Transverse colon (tissue), 4 donors: ENCODE data around the gene UBE4B. TPM values are rescaled to one million over a fixed set of nuclear protein-coding genes. Genes with fewer than 3 reads are reported as not detected.

Experiments
- DNase-seq: peaks from one replicate; pipeline ENCODE4 v3.0.0-alpha.2; 2019
- H3K27ac ChIP-seq, 4 donors: fragments of 200-600 bp; sonication (generic); 2 replicates each; pipeline ENCODE4 v1.5.1; 2016 to 2018; ENCODE audit warnings: inconsistent platforms in 4 of 4
- H3K27me3 ChIP-seq: fragments of 200-600 bp; sonication (generic); 2 replicates; pipeline ENCODE4 v1.5.1; 2017; ENCODE audit warnings: inconsistent platforms
- H3K36me3 ChIP-seq, 4 donors: fragments of 200-600 bp; sonication (generic); 2 replicates each; pipeline ENCODE4 v1.5.1; 2017 to 2019; ENCODE audit warnings: inconsistent platforms in 4 of 4
- H3K4me1 ChIP-seq, 4 donors: fragments of 200-600 bp; sonication (generic); 2 replicates each; pipeline ENCODE4 v1.5.1; 2017 to 2020; ENCODE audit warnings: inconsistent platforms in 4 of 4
- H3K4me3 ChIP-seq, 4 donors: fragments of 200-600 bp; sonication (generic); 1 replicate in 1 of 4; 2 replicates in 3 of 4; pipeline versions ENCODE4 v1.5.1 to v1.6.1; 2017 to 2019; ENCODE audit warnings: inconsistent platforms in 4 of 4
- H3K9me3 ChIP-seq, 2 donors: fragments of 200-600 bp; sonication (generic); 2 replicates each; pipeline ENCODE4 v1.5.1; 2017 to 2019; ENCODE audit warnings: inconsistent platforms in 2 of 2
- EP300 ChIP-seq: sonication (generic); formaldehyde crosslinking; IDR thresholded peaks from one replicate; pipeline ENCODE4 v1.6.1; 2017; ENCODE audit warnings: antibody characterized with exemption, low read depth
- POLR2A ChIP-seq: fragments of 450-650 bp; IDR thresholded peaks from one replicate; pipeline ENCODE4 v1.6.1; 2016; ENCODE audit warnings: antibody characterized with exemption, mild to moderate bottlenecking, moderate library complexity
- POLR2AphosphoS5 ChIP-seq, 3 donors: sonication (generic); formaldehyde crosslinking; IDR thresholded peaks; one replicate each; pipeline ENCODE4 v1.6.1; 2016; ENCODE audit warnings: antibody characterized with exemption in 3 of 3
- WGBS, 2 donors: methylation state at CpG; one replicate each; pipeline ENCODE4 v1.1.5; 2018; ENCODE audit warnings: low coverage in 1 of 2; 5-methylcytosine and 5-hydroxymethylcytosine counted together
- in situ Hi-C, 4 donors: fragments of 200-750 bp; cut with MboI; loops; one replicate each; pipeline versions ENCODE4 v1.15.0 to v1.15.1; 2017; ENCODE audit warnings: low sequenced_read_pairs in 3 of 4, low pct_ligation_motif_present in 1 of 4, low pct_unique_long_range_greater_than_20kb in 1 of 4
- intact Hi-C: fragments of 100-400 bp; cut with DNase I; formaldehyde crosslinking; loops from one replicate; pipeline ENCODE4 v1.15.1; 2023; ENCODE audit warnings: low total_unique reads
- total RNA-seq, 4 donors: library from RNA; depleted of rRNA; stranded (reverse); fragments of >200 nt; gene quantifications; one replicate each; pipeline ENCODE4 v1.1.0, GENCODE V29; 2016
- TF ChIP-seq, protein P1 (sequence below), 5 experiments: fragments of 200-600 bp in 3 of 5; fragments of 450-650 bp in 2 of 5; sonication (generic) in 3 of 5; IDR thresholded peaks; 1 replicate in 2 of 5; 2 replicates in 3 of 5; pipeline ENCODE4 v1.5.1; 2016 to 2017; ENCODE audit warnings: antibody characterized with exemption in 5 of 5, inconsistent platforms in 3 of 5, mild to moderate bottlenecking in 2 of 5, moderate library complexity in 1 of 5

Gene UBE4B
- total RNA-seq, 4 donors from 2014 or later = 35.1 to 145 (median 78.7) TPM

DNA sequence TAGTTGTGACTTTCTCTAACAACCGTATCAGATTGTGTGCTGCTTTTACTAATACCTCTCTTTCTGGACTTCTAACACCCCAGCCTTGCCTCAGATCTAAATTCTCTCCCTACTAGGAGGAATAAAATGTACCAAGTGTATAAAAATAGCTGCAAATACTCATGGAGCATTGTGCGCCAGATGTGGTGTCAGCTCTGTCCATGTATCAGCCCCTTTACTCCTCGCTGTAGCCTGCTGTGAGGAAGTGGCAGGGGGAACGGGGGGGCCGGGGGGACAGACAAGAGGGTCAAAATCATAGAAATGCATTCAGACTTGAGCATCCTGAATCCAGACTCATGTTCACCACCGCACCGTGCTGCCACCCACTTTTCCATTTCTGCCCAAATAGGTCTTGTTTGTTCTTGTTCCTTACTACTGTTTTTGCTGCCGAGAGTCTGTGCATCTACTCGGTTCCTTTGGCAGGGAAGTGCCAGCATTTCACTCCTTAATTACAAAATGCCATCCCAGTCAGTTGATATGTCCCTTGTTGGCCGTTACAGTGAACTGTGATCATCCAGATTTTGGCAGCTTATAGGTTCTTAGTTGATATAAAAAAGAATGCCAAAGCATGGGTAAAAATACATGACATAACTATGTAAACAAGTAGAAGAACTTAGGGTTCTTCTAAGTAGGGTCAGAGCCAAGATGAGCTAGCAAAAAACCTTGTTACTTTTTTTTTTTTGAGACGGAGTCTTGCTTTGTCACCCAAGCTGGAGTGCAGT is 76.4 kb downstream of the UBE4B start:
- intact Hi-C loops = no loop called here
- no peak overlapping the region for H3K4me3 ChIP-seq
- H3K27ac ChIP-seq = peak overlapping the region; percentile 33 to 76 (median 74)

GRCh38 chr1:10113501-10113900 is 80.7 kb downstream of the UBE4B start:
- TF ChIP-seq POLR2A (no peak), EP300 (no peak), POLR2AphosphoS5 (IDR thresholded peaks at IDR 0.05) (no peak)
- TF ChIP-seq, protein P1, sequence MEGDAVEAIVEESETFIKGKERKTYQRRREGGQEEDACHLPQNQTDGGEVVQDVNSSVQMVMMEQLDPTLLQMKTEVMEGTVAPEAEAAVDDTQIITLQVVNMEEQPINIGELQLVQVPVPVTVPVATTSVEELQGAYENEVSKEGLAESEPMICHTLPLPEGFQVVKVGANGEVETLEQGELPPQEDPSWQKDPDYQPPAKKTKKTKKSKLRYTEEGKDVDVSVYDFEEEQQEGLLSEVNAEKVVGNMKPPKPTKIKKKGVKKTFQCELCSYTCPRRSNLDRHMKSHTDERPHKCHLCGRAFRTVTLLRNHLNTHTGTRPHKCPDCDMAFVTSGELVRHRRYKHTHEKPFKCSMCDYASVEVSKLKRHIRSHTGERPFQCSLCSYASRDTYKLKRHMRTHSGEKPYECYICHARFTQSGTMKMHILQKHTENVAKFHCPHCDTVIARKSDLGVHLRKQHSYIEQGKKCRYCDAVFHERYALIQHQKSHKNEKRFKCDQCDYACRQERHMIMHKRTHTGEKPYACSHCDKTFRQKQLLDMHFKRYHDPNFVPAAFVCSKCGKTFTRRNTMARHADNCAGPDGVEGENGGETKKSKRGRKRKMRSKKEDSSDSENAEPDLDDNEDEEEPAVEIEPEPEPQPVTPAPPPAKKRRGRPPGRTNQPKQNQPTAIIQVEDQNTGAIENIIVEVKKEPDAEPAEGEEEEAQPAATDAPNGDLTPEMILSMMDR (IDR thresholded peaks at IDR 0.05) = no peak
- H3K36me3 ChIP-seq = no peaks in the 10 kb centered on the region
- no peaks in the 10 kb centered on the region for H3K9me3 ChIP-seq
- intact Hi-C loops = no loop called here
- peaks cover 0 to 4% (median 2%) of the 10 kb centered on the region in 4 donors for H3K4me1 ChIP-seq
- in situ Hi-C loops = no loop called here
- no peak overlapping the region for H3K4me3 ChIP-seq
- 95 to 97% methylated on average over 2 to 12 of the region's 12 CpGs for WGBS, 2 donors
- no peaks in the 10 kb centered on the region for H3K27me3 ChIP-seq
- no peak overlapping the region for H3K27ac ChIP-seq
- DNase-seq = no peak

More for the DNA sequence above, 76.4 kb downstream of the UBE4B start:
- Histone ChIP-seq H3K36me3 (peaks cover 0 to 19% (median 4%) of the 10 kb centered on the region in 4 donors), H3K4me1 (peaks cover 0 to 25% (median 15%) of the 10 kb centered on the region in 4 donors), H3K9me3 (no peaks in the 10 kb centered on the region), H3K27me3 (no peaks in the 10 kb centered on the region)
- in situ Hi-C loops = no loop called here
- TF ChIP-seq, protein P1 (IDR thresholded peaks at IDR 0.05) = no peak
- TF ChIP-seq POLR2AphosphoS5 (IDR thresholded peaks at IDR 0.05) (no peak), POLR2A (no peak)
- no peak for DNase-seq
- WGBS, 2 donors = 66 to 81% methylated on average over 6 to 11 of the region's 11 CpGs

DNA sequence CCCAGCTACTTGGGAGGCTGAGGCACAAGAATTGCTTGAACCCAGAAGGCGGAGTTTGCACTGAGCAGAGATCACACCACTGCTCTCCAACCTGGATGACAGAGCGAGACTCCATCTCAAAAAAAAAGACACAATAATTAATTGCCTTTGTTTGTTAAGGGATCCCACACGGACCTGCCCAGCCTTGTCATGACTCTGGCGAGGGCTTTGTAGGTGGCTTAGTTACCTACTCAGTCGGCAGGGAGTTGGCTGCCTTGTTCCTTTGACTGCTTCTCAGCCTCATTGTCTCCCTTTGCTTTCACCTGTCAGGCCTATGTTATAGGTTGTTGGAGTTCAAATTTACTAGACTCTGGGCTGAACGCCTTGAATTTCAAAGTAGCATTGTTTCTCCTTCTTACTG is 82.0 kb downstream of the UBE4B start:
- no peak for DNase-seq
- no peak overlapping the region for H3K4me3 ChIP-seq
- H3K27me3 ChIP-seq = no peaks in the 10 kb centered on the region
- in situ Hi-C loops = no loop called here
- H3K4me1 ChIP-seq = peaks cover 0 to 2% (median 0%) of the 10 kb centered on the region in 4 donors
- 95 to 100% methylated on average over 3 to 6 of the region's 6 CpGs for WGBS, 2 donors
- peaks cover 0 to 8% (median 4%) of the 10 kb centered on the region in 4 donors for H3K36me3 ChIP-seq
- no peak for TF ChIP-seq EP300
- TF ChIP-seq, protein P1 (IDR thresholded peaks at IDR 0.05) = no peak
- H3K9me3 ChIP-seq = no peaks in the 10 kb centered on the region
- H3K27ac ChIP-seq = no peak overlapping the region
- intact Hi-C loops = no loop called here

- H3K4me1 ChIP-seq = no peaks in the 10 kb centered on the region
- H3K4me3 ChIP-seq = no peak overlapping the region
- in situ Hi-C loops = no loop called here
- TF ChIP-seq POLR2AphosphoS5 (IDR thresholded peaks at IDR 0.05) (no peak), EP300 (no peak), POLR2A (no peak)
- TF ChIP-seq, protein P1 (IDR thresholded peaks at IDR 0.05) = no peak
- H3K27ac ChIP-seq = peak overlapping the region in 3 of 4 donors; percentile 68 to 74 (median 69)
- no peaks in the 10 kb centered on the region for H3K9me3 ChIP-seq
- no peaks in the 10 kb centered on the region for H3K27me3 ChIP-seq
- no peak for DNase-seq
- intact Hi-C loops = no loop called here
- WGBS, 2 donors = 83 to 88% methylated on average over 1 of the region's 1 CpG
- peaks cover 0 to 16% (median 5%) of the 10 kb centered on the region in 4 donors for H3K36me3 ChIP-seq
Observed at GRCh38 chr1:10117132-10117531, 84.4 kb downstream of the UBE4B start.
